Testis (tissue), 2 donors: Measurements from ENCODE around the gene HIPK2.

Experiments used
- CTCF ChIP-seq, 3 experiments: fragments of 450-650 bp in 2 of 3; fragments of 200-600 bp in 1 of 3; sonication (generic) in 1 of 3; IDR thresholded peaks; one replicate each; pipeline ENCODE4 v1.5.1; 2016 to 2019; ENCODE audit warnings: antibody characterized with exemption in 3 of 3, mild to moderate bottlenecking in 2 of 3, moderate library complexity in 1 of 3
- POLR2A ChIP-seq: fragments of 450-650 bp; IDR thresholded peaks from one replicate; pipeline ENCODE4 v1.6.1; 2017; ENCODE audit warnings: antibody characterized with exemption, mild to moderate bottlenecking, moderate library complexity

DNA sequence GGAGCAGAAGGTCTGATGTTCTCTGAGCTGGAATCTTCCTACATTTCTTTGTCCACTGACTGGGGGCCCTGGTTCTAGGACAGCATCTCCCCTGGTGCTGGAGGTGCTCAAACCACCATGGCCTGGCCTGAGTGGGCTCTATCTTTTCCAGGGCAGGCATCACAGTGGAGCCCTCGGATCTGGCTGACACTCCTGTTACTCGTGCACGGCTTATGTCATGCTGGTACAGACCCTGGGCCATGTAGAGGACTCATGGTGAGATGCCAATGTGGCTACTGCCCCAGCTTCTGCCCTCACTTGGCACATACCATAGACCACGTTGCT lies 96.0 kb downstream of the HIPK2 start:
- TF ChIP-seq CTCF (IDR thresholded peaks at IDR 0.05) (no peak), POLR2A (no peak)
